ENCODE data around the gene DNAI2. TPM values are rescaled to one million over a fixed set of nuclear protein-coding genes. Genes with fewer than 3 reads are reported as not detected.

The DNAI2 gene, protein sequence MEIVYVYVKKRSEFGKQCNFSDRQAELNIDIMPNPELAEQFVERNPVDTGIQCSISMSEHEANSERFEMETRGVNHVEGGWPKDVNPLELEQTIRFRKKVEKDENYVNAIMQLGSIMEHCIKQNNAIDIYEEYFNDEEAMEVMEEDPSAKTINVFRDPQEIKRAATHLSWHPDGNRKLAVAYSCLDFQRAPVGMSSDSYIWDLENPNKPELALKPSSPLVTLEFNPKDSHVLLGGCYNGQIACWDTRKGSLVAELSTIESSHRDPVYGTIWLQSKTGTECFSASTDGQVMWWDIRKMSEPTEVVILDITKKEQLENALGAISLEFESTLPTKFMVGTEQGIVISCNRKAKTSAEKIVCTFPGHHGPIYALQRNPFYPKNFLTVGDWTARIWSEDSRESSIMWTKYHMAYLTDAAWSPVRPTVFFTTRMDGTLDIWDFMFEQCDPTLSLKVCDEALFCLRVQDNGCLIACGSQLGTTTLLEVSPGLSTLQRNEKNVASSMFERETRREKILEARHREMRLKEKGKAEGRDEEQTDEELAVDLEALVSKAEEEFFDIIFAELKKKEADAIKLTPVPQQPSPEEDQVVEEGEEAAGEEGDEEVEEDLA
- total RNA-seq, result not detected in 2 replicates

DNA sequence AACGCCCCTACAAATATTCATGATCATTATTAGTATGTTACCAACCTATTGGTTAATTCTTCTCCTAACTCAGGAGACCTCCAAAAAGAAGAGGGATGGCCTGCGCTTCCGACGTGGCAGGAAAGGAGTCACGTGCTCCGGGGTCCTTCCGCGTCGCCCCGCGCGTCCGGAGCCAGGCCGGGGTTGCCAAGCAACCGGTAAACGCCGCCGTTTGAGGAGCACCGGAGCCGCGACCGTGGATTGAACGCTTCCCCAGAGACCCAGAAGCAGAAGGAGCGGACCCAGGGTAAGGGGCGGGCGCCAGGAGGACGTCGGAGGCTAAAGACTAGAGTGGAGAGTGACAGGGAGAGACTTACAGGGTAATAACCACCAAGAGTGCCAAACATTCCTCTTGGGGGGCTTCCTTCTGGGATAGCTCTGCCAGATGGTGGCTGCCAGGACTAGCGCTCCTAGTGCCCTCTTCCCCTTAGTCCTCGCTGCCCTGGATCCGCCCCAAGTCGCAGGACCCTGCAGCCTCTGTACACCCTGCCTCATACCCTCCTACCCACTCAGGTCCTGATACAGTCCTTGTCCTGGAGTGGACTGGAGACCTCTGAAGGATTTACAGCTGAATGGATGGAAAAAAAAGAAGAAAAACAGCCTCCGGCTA is at the start of gene DNAI2:
Gene DNAI2 (plus strand): TSS at position 175 of the 649 bp plus-strand sequence. CDS start 7,584 bp downstream, outside the sequence.

GRCh38 chr17:74325743-74326379 is 51.8 kb downstream of the DNAI2 start, which contains the start of gene KIF19:
KIF19 (plus strand) TSS chr17:74326226; CDS start chr17:74326350, 124 bp downstream.

GRCh38 chr17:74361230-74362068 is 87.4 kb downstream of the DNAI2 start, which contains the start of gene BTBD17:
BTBD17 (minus strand) TSS chr17:74361868; CDS start chr17:74361819, 49 bp downstream.

Other genes with a start within 250 kb of the DNAI2 start
- gene RPL38, start 70.6 kb upstream of the DNAI2 start, total RNA-seq, result 334 and 372 TPM in 2 replicates
- 2.3 and 11.8 TPM in 2 replicates for gene TTYH2, start 60.7 kb upstream of the DNAI2 start, total RNA-seq
- gene KIF19, start 52.0 kb downstream of the DNAI2 start, total RNA-seq, result not detected in 2 replicates
- not detected in 2 replicates for gene BTBD17, start 87.6 kb downstream of the DNAI2 start, total RNA-seq
- gene GPR142, start 93.3 kb downstream of the DNAI2 start, total RNA-seq, result not detected in 2 replicates
- under 0.01 TPM in 1 of 2 replicates, not detected in the other for gene GPRC5C, start 157.9 kb downstream of the DNAI2 start, total RNA-seq
- gene CD300A, start 192.4 kb downstream of the DNAI2 start, total RNA-seq, result not detected in 2 replicates

Measured in myometrial cell (primary cell).